Measurements from ENCODE around the gene HOXD12. TPM values are rescaled to one million over a fixed set of nuclear protein-coding genes. Genes with fewer than 3 reads are reported as not detected.

HOXD12 gene
- total RNA-seq, 2 donors from 2014 or later, result not detected

- Histone ChIP-seq H3K9ac (ENCODE audit: low read depth in 2 of 2, low read length in 2 of 2) (no peak overlapping the region), H3K36me3 (no peaks in the 10 kb centered on the region), H3K4me3 (no peak overlapping the region), H3K27ac (no peak overlapping the region), H3K4me1 (peaks cover 7% of the 10 kb centered on the region), H3K27me3 (peaks cover 95% of the 10 kb centered on the region), H3K9me3 (no peaks in the 10 kb centered on the region)
- TF ChIP-seq CTCF (IDR thresholded peaks at IDR 0.05), result no peak
- DNase-seq, result peak; percentile 21
- intact Hi-C loops (cut with DNase I), result no loop called here
Measured at GRCh38 chr2:176081837-176082524, 17.6 kb upstream of the HOXD12 start.

- no peak for DNase-seq
- Histone ChIP-seq H3K4me3 (no peak overlapping the region), H3K36me3 (no peaks in the 10 kb centered on the region), H3K9me3 (no peaks in the 10 kb centered on the region), H3K27me3 (peaks cover 96% of the 10 kb centered on the region), H3K9ac (ENCODE audit: low read depth in 2 of 2, low read length in 2 of 2) (no peak overlapping the region), H3K27ac (no peak overlapping the region), H3K4me1 (peaks cover 7% of the 10 kb centered on the region)
- no peak for TF ChIP-seq CTCF (IDR thresholded peaks at IDR 0.05)
- intact Hi-C loops (cut with DNase I), result no loop called here
Measured at GRCh38 chr2:176082525-176082823, 17.1 kb upstream of the HOXD12 start.

GRCh38 chr2:176082824-176083751, 16.5 kb upstream of the HOXD12 start:
- Histone ChIP-seq H3K27ac (no peak overlapping the region), H3K27me3 (peaks cover 98% of the 10 kb centered on the region), H3K9me3 (no peaks in the 10 kb centered on the region), H3K9ac (ENCODE audit: low read depth in 2 of 2, low read length in 2 of 2) (no peak overlapping the region), H3K4me3 (no peak overlapping the region), H3K4me1 (peaks cover 10% of the 10 kb centered on the region), H3K36me3 (no peaks in the 10 kb centered on the region)
- intact Hi-C loops (cut with DNase I), result no loop called here
- peak; percentile 16 for DNase-seq
- no peak for TF ChIP-seq CTCF (IDR thresholded peaks at IDR 0.05)

DNA sequence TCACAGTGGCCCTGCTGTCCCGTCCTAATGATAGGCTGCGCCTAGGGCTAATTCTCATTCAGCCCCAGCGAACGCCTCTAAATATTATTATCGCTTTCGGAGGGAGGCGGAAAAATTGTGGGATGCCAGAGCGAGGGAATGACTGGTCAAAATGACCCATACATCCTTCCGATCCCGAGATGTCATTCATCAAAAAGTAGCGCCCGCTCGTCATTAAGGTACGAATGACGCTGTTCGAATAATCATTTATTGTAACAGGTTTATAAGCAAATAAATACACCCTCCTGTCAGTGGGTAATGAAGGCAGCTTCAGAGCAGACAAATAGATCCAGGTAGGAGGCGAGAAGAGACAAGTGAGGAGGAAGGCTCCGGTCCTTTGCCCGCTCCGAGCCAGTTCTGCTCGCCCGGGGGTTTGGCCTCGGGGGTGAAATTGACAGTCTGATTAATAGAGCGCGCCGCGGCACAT, 15.8 kb upstream of the HOXD12 start, which contains the start of gene EVX2:
EVX2 (minus strand) TSS at position 167 of the 466 bp plus-strand sequence. CDS start 186 bp downstream, outside the sequence.
- Histone ChIP-seq H3K4me1 (peaks cover 11% of the 10 kb centered on the region), H3K36me3 (no peaks in the 10 kb centered on the region), H3K27ac (no peak within 1 kb of the TSS), H3K9me3 (no peaks in the 10 kb centered on the region), H3K9ac (ENCODE audit: low read depth in 2 of 2, low read length in 2 of 2) (no peak within 1 kb of the TSS), H3K27me3 (peaks cover 98% of the 10 kb centered on the region), H3K4me3 (no peak within 1 kb of the TSS)
- no peak for TF ChIP-seq CTCF (IDR thresholded peaks at IDR 0.05)
- DNase-seq, result no peak
- intact Hi-C loops (cut with DNase I), result no loop called here

DNA sequence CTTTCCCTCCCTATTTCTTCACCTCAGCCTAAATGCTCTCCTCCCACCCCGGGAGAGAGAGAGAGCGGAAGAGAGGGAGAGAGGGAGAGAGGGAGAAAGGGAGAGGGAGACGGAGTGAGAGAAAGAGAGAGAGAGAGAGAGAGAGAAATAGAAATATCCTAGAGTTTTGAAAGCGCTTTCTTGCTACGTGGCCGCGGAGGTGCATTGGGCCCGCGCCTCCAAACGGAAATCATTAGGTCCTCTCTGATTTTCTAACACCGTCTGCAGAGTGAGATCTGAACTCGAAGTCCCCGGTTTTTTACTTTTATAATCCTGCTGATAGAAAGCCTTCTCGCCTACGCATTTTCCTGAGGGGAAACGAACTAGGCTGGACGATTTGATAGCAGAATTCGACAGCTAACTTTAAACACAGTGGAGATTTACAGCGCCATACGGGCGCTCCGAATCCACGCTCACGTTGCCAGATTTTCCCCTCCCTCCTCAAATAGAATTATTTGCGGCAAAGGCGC, 14.9 kb upstream of the HOXD12 start:
- intact Hi-C loops (cut with DNase I), result loop anchor here (5.0 kb wide), 2 partner anchors 397 to 832 kb away; no protein-coding TSS in a partner anchor
- DNase-seq, result no peak
- TF ChIP-seq CTCF (IDR thresholded peaks at IDR 0.05), result no peak
- Histone ChIP-seq H3K9me3 (no peaks in the 10 kb centered on the region), H3K36me3 (no peaks in the 10 kb centered on the region), H3K27me3 (peaks cover 98% of the 10 kb centered on the region), H3K4me1 (peaks cover 11% of the 10 kb centered on the region), H3K27ac (no peak overlapping the region), H3K4me3 (no peak overlapping the region), H3K9ac (ENCODE audit: low read depth in 2 of 2, low read length in 2 of 2) (no peak overlapping the region)
